ENCODE data around the gene SPDYE9. TPM values are rescaled to one million over a fixed set of nuclear protein-coding genes. Genes with fewer than 3 reads are reported as not detected.
"Not testable (repeated sequence)": the region's sequence is repeated elsewhere in the genome, so short reads cannot be mapped to it uniquely, and the experiment has no call there.

SPDYE9 gene, protein sequence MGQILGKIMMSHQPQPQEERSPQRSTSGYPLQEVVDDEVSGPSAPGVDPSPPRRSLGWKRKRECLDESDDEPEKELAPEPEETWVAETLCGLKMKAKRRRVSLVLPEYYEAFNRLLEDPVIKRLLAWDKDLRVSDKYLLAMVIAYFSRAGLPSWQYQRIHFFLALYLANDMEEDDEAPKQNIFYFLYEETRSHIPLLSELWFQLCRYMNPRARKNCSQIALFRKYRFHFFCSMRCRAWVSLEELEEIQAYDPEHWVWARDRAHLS
- not detected for total RNA-seq

DNA sequence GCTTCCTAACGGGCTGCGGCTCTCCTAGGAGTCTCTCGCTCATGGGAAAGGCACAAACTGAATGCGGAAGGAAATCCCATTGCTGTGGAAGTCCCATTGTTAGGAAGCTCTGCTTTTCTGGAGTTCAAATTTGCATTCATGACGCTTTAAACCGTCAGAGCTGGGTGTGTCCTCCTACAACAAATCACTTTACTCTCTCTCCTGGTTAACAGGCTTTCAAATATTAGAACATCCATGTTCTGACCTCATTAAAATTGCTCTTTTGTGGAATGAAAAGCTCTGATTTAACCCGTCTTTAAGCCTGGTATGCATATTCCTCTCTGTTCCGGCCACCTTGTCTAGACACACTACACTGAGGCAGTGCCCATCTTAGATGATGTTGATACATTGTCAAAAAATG is at the start of gene SPDYE9:
Gene SPDYE9, minus strand, starts transcription at position 101 of the 400 bp plus-strand sequence. CDS start 1,800 bp downstream, outside the sequence.
- POLR2A ChIA-PET, DNase-seq: not testable (repeated sequence)

DNA sequence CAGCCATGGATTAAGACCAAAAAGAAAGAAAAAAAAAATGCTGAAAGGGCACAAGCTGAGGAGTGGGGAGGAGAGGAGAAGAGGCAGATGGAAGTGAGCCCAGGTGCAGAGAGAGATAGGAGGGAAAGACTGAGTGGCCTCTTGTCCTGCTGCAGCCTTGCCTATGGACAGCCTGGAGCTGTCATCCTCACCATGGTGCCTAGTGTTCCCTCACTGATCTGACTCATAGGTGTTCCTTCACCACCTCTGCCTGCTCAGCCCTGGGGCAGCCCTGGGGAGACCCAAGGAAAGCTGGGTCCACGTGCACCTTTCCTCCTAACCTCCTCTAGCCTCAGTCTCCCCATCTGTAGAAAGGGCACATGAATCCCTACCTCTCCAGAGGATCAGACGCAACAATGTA is 49.0 kb upstream of the SPDYE9 start:
- CTCF ChIA-PET; H3K36me3 Mint-ChIP-seq (ENCODE audit: low read depth): not testable (repeated sequence)

More for the DNA sequence above, at the start of gene SPDYE9:
- H3K36me3 Mint-ChIP-seq (ENCODE audit: low read depth); H3K4me1 Mint-ChIP-seq; H3K9me3 Mint-ChIP-seq; H3K4me3 Mint-ChIP-seq; H3K27ac Mint-ChIP-seq; CTCF ChIA-PET; H3K27me3 Mint-ChIP-seq: not testable (repeated sequence)

DNA sequence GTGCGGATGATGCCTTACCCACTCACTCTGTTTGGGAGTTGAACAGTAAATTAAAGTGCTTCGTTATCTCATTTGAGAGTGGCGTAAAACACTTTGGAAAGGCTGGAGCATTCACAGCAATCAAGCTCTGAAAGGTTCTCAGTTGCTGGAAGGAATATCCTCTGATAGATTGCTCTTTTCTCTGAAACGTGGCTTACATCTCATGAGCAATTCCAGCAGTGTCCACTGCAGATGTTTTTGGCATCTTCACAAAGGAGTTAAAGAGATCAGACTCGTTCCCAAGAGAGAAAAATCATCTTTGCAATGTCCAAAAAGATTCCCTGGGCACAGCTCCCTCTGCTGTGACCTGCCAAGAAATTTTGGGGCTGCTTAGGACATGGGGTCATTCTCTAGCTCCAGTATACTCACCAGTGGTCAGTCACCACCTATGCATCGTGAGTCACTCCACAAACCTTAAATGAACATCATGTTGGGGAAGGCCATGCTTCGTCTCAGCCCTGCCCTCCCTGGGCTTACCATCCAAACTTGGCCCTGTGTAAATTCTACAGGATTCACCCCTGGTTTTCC is 46.9 kb upstream of the SPDYE9 start:
- CTCF ChIA-PET, H3K27ac Mint-ChIP-seq, H3K9me3 Mint-ChIP-seq: not testable (repeated sequence)

More for the DNA sequence above, 49.0 kb upstream of the SPDYE9 start:
- DNase-seq, H3K4me1 Mint-ChIP-seq, H3K27me3 Mint-ChIP-seq, H3K4me3 Mint-ChIP-seq, H3K9me3 Mint-ChIP-seq, H3K27ac Mint-ChIP-seq, POLR2A ChIA-PET: not testable (repeated sequence)

DNA sequence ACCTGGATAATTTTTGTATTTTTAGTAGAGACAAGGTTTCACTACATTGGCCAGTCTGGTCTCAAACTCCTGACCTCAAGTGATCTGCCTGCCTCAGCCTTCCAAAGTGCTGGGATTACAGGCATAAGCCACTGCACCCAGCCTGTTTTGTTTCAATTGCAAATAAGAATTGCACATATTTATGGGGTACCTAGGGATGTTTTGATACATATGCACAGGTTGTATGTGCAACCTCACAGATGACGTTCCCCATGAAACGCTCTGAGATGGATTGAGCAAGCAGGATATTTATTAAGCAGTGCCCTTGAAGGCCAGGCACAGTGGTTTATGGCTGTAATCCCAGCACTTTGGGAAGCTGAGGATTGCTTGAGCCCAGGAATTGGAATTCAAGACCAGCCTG is 44.8 kb upstream of the SPDYE9 start:
- H3K4me3 Mint-ChIP-seq; DNase-seq; H3K9me3 Mint-ChIP-seq; H3K4me1 Mint-ChIP-seq; H3K36me3 Mint-ChIP-seq (ENCODE audit: low read depth); CTCF ChIA-PET; H3K27me3 Mint-ChIP-seq; H3K27ac Mint-ChIP-seq; POLR2A ChIA-PET: not testable (repeated sequence)

More for the DNA sequence above, 46.9 kb upstream of the SPDYE9 start:
- DNase-seq; H3K36me3 Mint-ChIP-seq (ENCODE audit: low read depth); H3K4me3 Mint-ChIP-seq; POLR2A ChIA-PET; H3K4me1 Mint-ChIP-seq; H3K27me3 Mint-ChIP-seq: not testable (repeated sequence)

DNA sequence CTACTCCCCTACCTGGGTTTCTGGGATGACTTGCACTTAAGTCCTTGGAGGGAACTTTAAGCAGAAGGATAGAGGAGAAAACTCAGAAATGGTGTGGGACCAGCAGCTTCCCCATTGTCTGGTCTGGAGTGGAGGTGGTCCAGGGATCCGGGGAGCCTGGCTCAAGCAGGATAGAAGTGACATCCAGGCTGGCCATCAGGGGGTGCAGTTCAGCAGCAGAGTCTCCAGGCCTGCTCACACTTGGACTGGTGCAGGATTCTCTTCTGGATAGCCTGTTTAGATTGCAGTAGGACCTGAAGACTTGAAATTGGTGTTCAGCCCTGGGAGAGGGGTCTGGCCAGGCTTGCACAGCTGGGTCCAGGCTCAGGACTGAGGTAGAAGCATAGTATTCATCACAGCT is 38.3 kb upstream of the SPDYE9 start:
- H3K27ac Mint-ChIP-seq; H3K9me3 Mint-ChIP-seq; H3K27me3 Mint-ChIP-seq; H3K4me3 Mint-ChIP-seq; H3K4me1 Mint-ChIP-seq; POLR2A ChIA-PET; CTCF ChIA-PET; H3K36me3 Mint-ChIP-seq (ENCODE audit: low read depth); DNase-seq: not testable (repeated sequence)

DNA sequence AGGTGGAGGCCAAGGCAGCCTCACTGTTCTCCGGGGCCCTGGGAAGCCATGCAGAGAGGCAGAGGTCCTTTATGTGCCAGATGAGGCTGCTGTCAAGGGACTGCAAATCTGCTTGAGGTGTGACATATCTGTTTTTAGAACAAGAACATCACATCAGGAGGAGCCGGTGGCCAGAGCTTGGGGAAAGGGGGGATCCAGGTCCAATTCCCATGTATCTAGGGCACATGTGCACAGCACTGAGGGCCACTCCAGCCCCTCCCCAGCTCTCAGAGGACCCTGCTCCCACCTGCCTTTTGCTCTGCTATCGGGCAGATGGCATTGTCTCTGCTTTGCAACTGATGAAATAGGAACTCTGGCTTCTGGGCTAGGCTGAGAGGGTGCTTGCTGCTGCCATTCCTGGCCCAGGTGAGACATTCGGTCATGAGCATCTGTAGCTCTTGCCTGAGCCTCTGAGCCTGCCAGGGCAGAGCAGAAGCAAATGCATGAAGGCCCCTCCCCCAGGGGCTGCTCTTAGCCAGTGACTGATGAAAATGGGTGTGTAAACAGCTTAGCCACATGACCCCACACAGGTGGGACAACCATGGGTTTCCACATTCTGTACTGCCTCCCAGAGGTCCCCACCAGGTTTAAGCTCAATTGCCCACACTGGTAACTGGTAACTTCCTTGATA is 37.1 kb upstream of the SPDYE9 start:
- H3K27me3 Mint-ChIP-seq; H3K27ac Mint-ChIP-seq; H3K4me1 Mint-ChIP-seq; POLR2A ChIA-PET; DNase-seq; CTCF ChIA-PET; H3K9me3 Mint-ChIP-seq; H3K36me3 Mint-ChIP-seq (ENCODE audit: low read depth); H3K4me3 Mint-ChIP-seq: not testable (repeated sequence)

DNA sequence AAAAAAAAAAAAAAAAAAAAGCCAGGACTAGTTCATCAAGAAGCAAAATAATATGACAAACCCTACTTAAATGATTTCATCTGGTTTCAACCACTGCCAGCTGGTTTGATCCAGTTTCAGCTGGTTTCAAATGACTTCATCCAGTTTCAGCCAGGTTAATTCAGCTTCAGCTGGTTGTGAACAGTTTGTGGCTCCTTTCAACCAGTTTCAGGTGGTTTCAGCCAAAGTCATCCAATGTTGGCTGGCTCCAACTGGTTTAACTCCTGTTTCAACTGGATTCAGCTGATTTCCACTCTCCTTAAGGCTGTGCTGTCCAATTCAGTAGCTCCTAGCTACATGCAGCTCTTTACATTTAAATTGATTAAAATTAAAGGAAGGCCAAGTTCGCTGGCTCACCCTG is 32.3 kb upstream of the SPDYE9 start:
- H3K27ac Mint-ChIP-seq; POLR2A ChIA-PET; H3K36me3 Mint-ChIP-seq (ENCODE audit: low read depth); H3K27me3 Mint-ChIP-seq; CTCF ChIA-PET; H3K4me3 Mint-ChIP-seq; H3K4me1 Mint-ChIP-seq; H3K9me3 Mint-ChIP-seq; DNase-seq: not testable (repeated sequence)

DNA sequence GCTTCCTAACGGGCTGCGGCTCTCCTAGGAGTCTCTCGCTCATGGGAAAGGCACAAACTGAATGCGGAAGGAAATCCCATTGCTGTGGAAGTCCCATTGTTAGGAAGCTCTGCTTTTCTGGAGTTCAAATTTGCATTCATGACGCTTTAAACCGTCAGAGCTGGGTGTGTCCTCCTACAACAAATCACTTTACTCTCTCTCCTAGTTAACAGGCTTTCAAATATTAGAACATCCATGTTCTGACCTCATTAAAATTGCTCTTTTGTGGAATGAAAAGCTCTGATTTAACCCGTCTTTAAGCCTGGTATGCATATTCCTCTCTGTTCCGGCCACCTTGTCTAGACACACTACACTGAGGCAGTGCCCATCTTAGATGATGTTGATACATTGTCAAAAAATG is 28.0 kb downstream of the SPDYE9 start, which contains the start of gene SPDYE11:
Gene SPDYE11, minus strand, starts transcription at position 101 of the 400 bp plus-strand sequence. CDS start 1,800 bp downstream, outside the sequence.
- CTCF ChIA-PET; DNase-seq; H3K9me3 Mint-ChIP-seq; H3K4me3 Mint-ChIP-seq; H3K36me3 Mint-ChIP-seq (ENCODE audit: low read depth); H3K4me1 Mint-ChIP-seq; H3K27me3 Mint-ChIP-seq; H3K27ac Mint-ChIP-seq; POLR2A ChIA-PET: not testable (repeated sequence)

DNA sequence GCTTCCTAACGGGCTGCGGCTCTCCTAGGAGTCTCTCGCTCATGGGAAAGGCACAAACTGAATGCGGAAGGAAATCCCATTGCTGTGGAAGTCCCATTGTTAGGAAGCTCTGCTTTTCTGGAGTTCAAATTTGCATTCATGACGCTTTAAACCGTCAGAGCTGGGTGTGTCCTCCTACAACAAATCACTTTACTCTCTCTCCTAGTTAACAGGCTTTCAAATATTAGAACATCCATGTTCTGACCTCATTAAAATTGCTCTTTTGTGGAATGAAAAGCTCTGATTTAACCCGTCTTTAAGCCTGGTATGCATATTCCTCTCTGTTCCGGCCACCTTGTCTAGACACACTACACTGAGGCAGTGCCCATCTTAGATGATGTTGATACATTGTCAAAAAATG is 56.2 kb downstream of the SPDYE9 start, which contains the start of gene SPDYE8:
Gene SPDYE8, minus strand, starts transcription at position 101 of the 400 bp plus-strand sequence. CDS start 1,800 bp downstream, outside the sequence.
- H3K4me3 Mint-ChIP-seq; H3K4me1 Mint-ChIP-seq; H3K36me3 Mint-ChIP-seq (ENCODE audit: low read depth); POLR2A ChIA-PET; CTCF ChIA-PET; H3K9me3 Mint-ChIP-seq; H3K27ac Mint-ChIP-seq; H3K27me3 Mint-ChIP-seq; DNase-seq: not testable (repeated sequence)

Other genes with a start within 250 kb of the SPDYE9 start
- gene POM121, start 160.9 kb downstream of the SPDYE9 start, total RNA-seq = 10 to 100 TPM; 55.0 to 59.6 TPM
- 1 to 10 TPM; 1.2 to 1.5 TPM for gene TRIM74, start 116.6 kb downstream of the SPDYE9 start, total RNA-seq
- not detected for gene SPDYE8, start 56.3 kb downstream of the SPDYE9 start, total RNA-seq
- not detected for gene SPDYE11, start 28.1 kb downstream of the SPDYE9 start, total RNA-seq
- gene NSUN5, start 222.8 kb upstream of the SPDYE9 start, total RNA-seq = 10 to 100 TPM; 50.9 to 63.2 TPM
- gene TRIM50, start 242.0 kb upstream of the SPDYE9 start, total RNA-seq = not detected
- not detected for gene FKBP6, start 242.1 kb upstream of the SPDYE9 start, total RNA-seq